Aorta (tissue), 5 donors: Measurements from ENCODE around the gene DNM2. TPM values are rescaled to one million over a fixed set of nuclear protein-coding genes. Genes with fewer than 3 reads are reported as not detected.
"Not testable (repeated sequence)": the region's sequence is repeated elsewhere in the genome, so short reads cannot be mapped to it uniquely, and the experiment has no call there.

Experiments used
- ATAC-seq: fragments of 200-7000 bp; cut with Tn5 transposase; one replicate; pipeline ENCODE4 v1.9.1; 2022; ENCODE audit warnings: moderate library complexity; ENCODE audit not compliant: low FRiP score
- DNase-seq, 2 donors: peaks; one replicate each; pipeline ENCODE4 v3.0.0-alpha.2; 2020
- H3K27ac ChIP-seq, 2 donors: one replicate each; pipeline ENCODE4 v1.5.1; 2013; ENCODE audit warnings: low read length in 2 of 2, mild to moderate bottlenecking in 2 of 2, moderate library complexity in 2 of 2, control low read depth in 1 of 2, inconsistent platforms in 1 of 2, low read depth in 1 of 2
- H3K27me3 ChIP-seq, 2 donors: one replicate each; pipeline ENCODE4 v1.6.1; 2013; ENCODE audit warnings: control low read depth in 1 of 2, low read length in 1 of 2, mild to moderate bottlenecking in 1 of 2, moderate library complexity in 1 of 2; ENCODE audit not compliant: insufficient read depth in 2 of 2, control insufficient read depth in 1 of 2
- H3K36me3 ChIP-seq, 2 donors: one replicate each; pipeline ENCODE4 v1.6.1; 2013; ENCODE audit warnings: control low read depth in 1 of 2, low read length in 1 of 2, mild to moderate bottlenecking in 1 of 2; ENCODE audit not compliant: insufficient read depth in 2 of 2, control insufficient read depth in 1 of 2
- H3K4me1 ChIP-seq, 2 donors: one replicate each; pipeline ENCODE4 v1.6.1; 2013; ENCODE audit warnings: low read length in 2 of 2, control low read depth in 1 of 2, mild to moderate bottlenecking in 1 of 2, moderate library complexity in 1 of 2; ENCODE audit not compliant: insufficient read depth in 2 of 2, control insufficient read depth in 1 of 2
- H3K4me3 ChIP-seq, 2 donors: one replicate each; pipeline ENCODE4 v1.5.1; 2013; ENCODE audit warnings: low read length in 2 of 2, control low read depth in 1 of 2, mild to moderate bottlenecking in 1 of 2
- H3K9me3 ChIP-seq: one replicate; pipeline ENCODE4 v1.6.1; 2013; ENCODE audit warnings: mild to moderate bottlenecking, low read length; ENCODE audit not compliant: control insufficient read depth
- WGBS, 2 donors: extraction: QIAGEN DNeasy Blood & Tissue Kit; methylation state at CpG; one replicate each; pipeline ENCODE4 v1.1.7; 2013; 5-methylcytosine and 5-hydroxymethylcytosine counted together
- intact Hi-C, 2 donors: fragments of 100-400 bp; cut with DNase I; formaldehyde crosslinking; loops; one replicate each; pipeline versions ENCODE4 v1.14.2 to v1.15.0; 2022
- polyA plus RNA-seq, 2 donors: library from polyadenylated mRNA; stranded (reverse); fragments of 200-250 nt; gene quantifications; one replicate each; pipeline ENCODE4 v1.2.3, GENCODE V29; 2013
- total RNA-seq, 2 donors: library from RNA; stranded (reverse); fragmentation: NEBNext Ultra II Directional; extraction: Animal tissue kit (Norgen Biotek cat#: 25700); gene quantifications; one replicate each; pipeline ENCODE4 v1.2.1, GENCODE V29; 2021
- donor health status: healthy with polysubstance abuse.
- donor health status: Bipolar disorder and iron deficiency.
- donor health status: DM: no; HTN: no; CAD: no.
- donor health status: DM: no; HTN: no; CAD: no.
- donor health status: DM: yes; HTN: yes; CAD: no.

The DNM2 gene
- total and polyA plus RNA-seq, 4 donors, result 51.7 to 160 (median 104) TPM

GRCh38 chr19:10870501-10870954 lies 152.6 kb downstream of the DNM2 start:
- H3K9me3 ChIP-seq, result no peaks in the 10 kb centered on the region
- WGBS, 2 donors, result 0 to 1% methylated on average over 19 to 22 of the region's 22 CpGs
- intact Hi-C loops, result loop anchor here (2.0 to 10.0 kb wide), 2 partner anchors 34 to 54 kb away; partner anchors contain the start of genes TIMM29 (in 1 of the 2), TMED1 (in 1 of the 2) and YIPF2 (in 1 of the 2)
- no peaks in the 10 kb centered on the region for H3K36me3 ChIP-seq
- ATAC-seq, result peak; percentile 15
- peak overlapping the region in 1 of 2 donors; percentile 67 for H3K27ac ChIP-seq
- no peaks in the 10 kb centered on the region for H3K27me3 ChIP-seq
- H3K4me1 ChIP-seq, result no peaks in the 10 kb centered on the region
- H3K4me3 ChIP-seq, result peak overlapping the region in 1 of 2 donors; percentile 33
- DNase-seq, result no peak

GRCh38 chr19:10870955-10871603 lies 153.2 kb downstream of the DNM2 start, which contains the start of gene CARM1:
CARM1 (plus strand) TSS chr19:10871553; CDS start chr19:10871703, 150 bp downstream.
- Histone ChIP-seq H3K4me1 (no peaks in the 10 kb centered on the region), H3K36me3 (no peaks in the 10 kb centered on the region), H3K27me3 (no peaks in the 10 kb centered on the region), H3K4me3 (peak within 1 kb of the TSS; percentile 69 to 97), H3K9me3 (no peaks in the 10 kb centered on the region), H3K27ac (peak within 1 kb of the TSS in 1 of 2 donors; percentile 67)
- ATAC-seq (peak; percentile 98), DNase-seq (peak; percentile 99 to 100)
- intact Hi-C loops, result loop anchor here (2.0 to 10.0 kb wide), 2 partner anchors 34 to 54 kb away; partner anchors contain the start of genes TIMM29 (in 1 of the 2), TMED1 (in 1 of the 2) and YIPF2 (in 1 of the 2)
- WGBS, 2 donors, result 0 to 1% methylated on average over 28 to 99 of the region's 99 CpGs

GRCh38 chr19:10871711-10872545 lies 154.0 kb downstream of the DNM2 start:
- peak overlapping the region in 1 of 2 donors; percentile 48 for H3K27ac ChIP-seq
- H3K9me3 ChIP-seq, result no peaks in the 10 kb centered on the region
- ATAC-seq (no peak), DNase-seq (peak; percentile 76 to 86)
- H3K36me3 ChIP-seq, result no peaks in the 10 kb centered on the region
- WGBS, 2 donors, result 1% methylated on average over 47 to 90 of the region's 90 CpGs
- no peaks in the 10 kb centered on the region for H3K4me1 ChIP-seq
- intact Hi-C loops, result loop anchor here (2.0 to 10.0 kb wide), 3 partner anchors 35 to 57 kb away; partner anchors contain the start of genes TIMM29 (in 2 of the 2), YIPF2 (in 2 of the 2) and TMED1 (in 1 of the 2)
- no peaks in the 10 kb centered on the region for H3K27me3 ChIP-seq
- H3K4me3 ChIP-seq, result peak overlapping the region; percentile 69 to 97

GRCh38 chr19:10872546-10873107 lies 154.7 kb downstream of the DNM2 start:
- ATAC-seq (no peak), DNase-seq (no peak)
- no peaks in the 10 kb centered on the region for H3K36me3 ChIP-seq
- no peaks in the 10 kb centered on the region for H3K27me3 ChIP-seq
- intact Hi-C loops, result loop anchor here (2.0 to 10.0 kb wide), 2 partner anchors 52 to 56 kb away; partner anchors contain the start of genes TIMM29 (in 2 of the 2) and YIPF2 (in 2 of the 2)
- no peaks in the 10 kb centered on the region for H3K9me3 ChIP-seq
- H3K4me1 ChIP-seq, result no peaks in the 10 kb centered on the region
- WGBS, 2 donors, result 1 to 4% methylated on average over 16 of the region's 16 CpGs
- peak overlapping the region; percentile 69 to 97 for H3K4me3 ChIP-seq
- no peak overlapping the region for H3K27ac ChIP-seq

GRCh38 chr19:10874024-10874423 lies 156.1 kb downstream of the DNM2 start:
- Histone ChIP-seq H3K9me3 (no peaks in the 10 kb centered on the region), H3K4me3 (no peak overlapping the region), H3K36me3 (no peaks in the 10 kb centered on the region), H3K4me1 (no peaks in the 10 kb centered on the region), H3K27me3 (no peaks in the 10 kb centered on the region), H3K27ac (no peak overlapping the region)
- WGBS, 2 donors, result 98 to 100% methylated on average over 1 of the region's 1 CpG
- ATAC-seq (no peak), DNase-seq (no peak)
- intact Hi-C loops, result loop anchor here in 1 of 2 donors (10.0 kb wide), 1 partner anchor 51 kb away; the partner anchor contains the start of genes TIMM29 and YIPF2

- no peak overlapping the region for H3K4me3 ChIP-seq
- ATAC-seq (peak; percentile 39), DNase-seq (peak in 1 of 2 donors; percentile 71)
- H3K4me1 ChIP-seq, result no peaks in the 10 kb centered on the region
- no peaks in the 10 kb centered on the region for H3K27me3 ChIP-seq
- H3K9me3 ChIP-seq, result no peaks in the 10 kb centered on the region
- H3K27ac ChIP-seq, result no peak overlapping the region
- no peaks in the 10 kb centered on the region for H3K36me3 ChIP-seq
- WGBS, 2 donors, result 32 to 41% methylated on average over 10 of the region's 10 CpGs
- intact Hi-C loops, result loop anchor here in 1 of 2 donors (10.0 kb wide), 1 partner anchor 48 kb away; the partner anchor contains the start of genes TIMM29 and YIPF2
Measured at GRCh38 chr19:10876459-10877240, 158.8 kb downstream of the DNM2 start.

GRCh38 chr19:10877608-10878007 lies 159.7 kb downstream of the DNM2 start:
- not testable (repeated sequence) for H3K4me1 ChIP-seq, H3K27me3 ChIP-seq, H3K4me3 ChIP-seq, ATAC-seq, H3K9me3 ChIP-seq, H3K27ac ChIP-seq, H3K36me3 ChIP-seq, DNase-seq
- intact Hi-C loops, result loop anchor here in 1 of 2 donors (10.0 kb wide), 1 partner anchor 47 kb away; the partner anchor contains the start of genes TIMM29 and YIPF2
- whole genome bisulfite sequencing, 2 donors, result 96 to 98% methylated on average over 9 of the region's 9 CpGs
